Natural killer cell (primary cell): Measurements from ENCODE around the gene FLVCR2. TPM values are rescaled to one million over a fixed set of nuclear protein-coding genes. Genes with fewer than 3 reads are reported as not detected.

ENCODE experiments used
- ATAC-seq, 3 donors: fragments of 150-1000 bp in 2 of 3; fragments of 200-7000 bp in 1 of 3; cut with Tn5 transposase; 1 replicate in 1 of 3; 2 replicates in 2 of 3; pipeline ENCODE4 v1.10.0; 2021; ENCODE audit warnings: mild to moderate bottlenecking in 2 of 3, moderate library complexity in 2 of 3
- DNase-seq, 2 donors: peaks; one replicate each; pipeline versions ENCODE4 v3.0.0 to v3.0.0-alpha.2; 2013 to 2021; ENCODE audit warnings: mixed read lengths in 1 of 2
- H3K27ac ChIP-seq: one replicate; pipeline ENCODE4 v1.5.1; 2013; ENCODE audit warnings: mild to moderate bottlenecking, low read length
- H3K27me3 ChIP-seq: one replicate; pipeline ENCODE4 v1.6.1; 2013; ENCODE audit warnings: low read length; ENCODE audit not compliant: control insufficient read depth, insufficient read depth
- H3K36me3 ChIP-seq: one replicate; pipeline ENCODE4 v1.6.1; 2013; ENCODE audit warnings: low read length; ENCODE audit not compliant: control insufficient read depth, insufficient read depth
- H3K4me1 ChIP-seq: one replicate; pipeline ENCODE4 v1.6.1; 2013; ENCODE audit warnings: low read length; ENCODE audit not compliant: control insufficient read depth, insufficient read depth
- H3K4me3 ChIP-seq: one replicate; pipeline ENCODE4 v1.5.1; 2013; ENCODE audit warnings: low read length
- H3K9me3 ChIP-seq: one replicate; pipeline ENCODE4 v1.6.1; 2013; ENCODE audit warnings: low read length; ENCODE audit not compliant: control insufficient read depth, insufficient read depth
- H3K27ac Mint-ChIP-seq, 2 donors: one replicate each; pipeline ENCODE4 v1.8.0; 2022; ENCODE audit warnings: mild to moderate bottlenecking in 2 of 2, mixed read lengths in 2 of 2, moderate library complexity in 1 of 2
- H3K27me3 Mint-ChIP-seq, 2 donors: one replicate each; pipeline ENCODE4 v1.8.0; 2022; ENCODE audit warnings: low read depth in 2 of 2, mixed read lengths in 2 of 2
- H3K36me3 Mint-ChIP-seq: one replicate; pipeline ENCODE4 v1.8.0; 2022; ENCODE audit warnings: mixed read lengths
- H3K4me1 Mint-ChIP-seq, 2 donors: one replicate each; pipeline ENCODE4 v1.8.0; 2022; ENCODE audit warnings: mixed read lengths in 2 of 2
- H3K4me3 Mint-ChIP-seq: one replicate; pipeline ENCODE4 v1.8.0; 2022; ENCODE audit warnings: mild to moderate bottlenecking, moderate library complexity, mixed read lengths
- H3K9me3 Mint-ChIP-seq, 2 donors: one replicate each; pipeline ENCODE4 v1.8.0; 2022; ENCODE audit warnings: mixed read lengths in 2 of 2
- CTCF ChIP-seq: fragments of 200-600 bp; IDR thresholded peaks from one replicate; pipeline ENCODE4 v1.8.0; 2022; ENCODE audit warnings: antibody characterized with exemption
- WGBS: methylation state at CpG from one replicate; pipeline ENCODE4 v1.1.7; 2013; ENCODE audit warnings: missing lambda C conversion rate; ENCODE audit not compliant: insufficient coverage; 5-methylcytosine and 5-hydroxymethylcytosine counted together
- intact Hi-C: fragments of 100-400 bp; cut with micrococcal nuclease; formaldehyde crosslinking; loops from one replicate; pipeline ENCODE4 v1.14.2; 2022
- total RNA-seq, 4 donors: library from RNA; stranded (reverse); fragments of 120-200 nt in 1 of 4; gene quantifications; one replicate each; pipeline versions ENCODE4 v1.2.3 to v1.2.4, GENCODE V29; 2013 to 2022

Gene FLVCR2
- total RNA-seq, 3 donors from 2014 or later (not counting 1 experiment from before 2014, with no cell fraction given) = 1.4 to 4.8 (median 2.1) TPM

GRCh38 chr14:75561013-75561432 lies 17.4 kb upstream of the FLVCR2 start:
- no peak overlapping the region for H3K4me3 Mint-ChIP-seq
- no peak overlapping the region for H3K27ac Mint-ChIP-seq
- peaks cover 5% of the 10 kb centered on the region for H3K4me1 ChIP-seq
- no peaks in the 10 kb centered on the region for H3K36me3 Mint-ChIP-seq
- H3K27me3 Mint-ChIP-seq = no peaks in the 10 kb centered on the region
- H3K27ac ChIP-seq = no peak overlapping the region
- peak in 2 of 3 donors; percentile 64 to 77 for ATAC-seq
- no peaks in the 10 kb centered on the region for H3K27me3 ChIP-seq
- TF ChIP-seq CTCF = peak; percentile 81
- DNase-seq = peak; percentile 26 to 76
- H3K4me1 Mint-ChIP-seq = peaks cover 1 to 7% of the 10 kb centered on the region in 2 donors
- H3K36me3 ChIP-seq = no peaks in the 10 kb centered on the region
- H3K9me3 Mint-ChIP-seq = no peaks in the 10 kb centered on the region
- H3K4me3 ChIP-seq = no peak overlapping the region
- 9% methylated on average over 6 of the region's 6 CpGs for WGBS
- intact Hi-C loops = loop anchor here (5.0 kb wide), 2 partner anchors 254 to 429 kb away; no protein-coding TSS in a partner anchor
- H3K9me3 ChIP-seq = no peaks in the 10 kb centered on the region

- ATAC-seq = no peak
- whole genome bisulfite sequencing = 55% methylated on average over 7 of the region's 7 CpGs
- no peak for TF ChIP-seq CTCF
- H3K27me3 ChIP-seq = no peaks in the 10 kb centered on the region
- Mint-ChIP-seq H3K27me3 (no peaks in the 10 kb centered on the region), H3K27ac (no peak overlapping the region), H3K4me1 (peaks cover 5 to 7% of the 10 kb centered on the region in 2 donors), H3K36me3 (no peaks in the 10 kb centered on the region), H3K9me3 (no peaks in the 10 kb centered on the region), H3K4me3 (no peak overlapping the region)
- H3K4me3 ChIP-seq = no peak overlapping the region
- DNase-seq = no peak
- H3K27ac ChIP-seq = no peak overlapping the region
- no peaks in the 10 kb centered on the region for H3K9me3 ChIP-seq
- peaks cover 5% of the 10 kb centered on the region for H3K4me1 ChIP-seq
- H3K36me3 ChIP-seq = no peaks in the 10 kb centered on the region
- intact Hi-C loops = loop anchor here (5.0 kb wide), 2 partner anchors 255 to 430 kb away; no protein-coding TSS in a partner anchor
Observed at GRCh38 chr14:75562089-75562488, 16.3 kb upstream of the FLVCR2 start.

- Histone ChIP-seq H3K9me3 (no peaks in the 10 kb centered on the region), H3K4me3 (no peak overlapping the region), H3K27ac (no peak overlapping the region), H3K27me3 (no peaks in the 10 kb centered on the region), H3K4me1 (peaks cover 5% of the 10 kb centered on the region), H3K36me3 (no peaks in the 10 kb centered on the region)
- intact Hi-C loops = loop anchor here (5.0 kb wide), 2 partner anchors 255 to 430 kb away; no protein-coding TSS in a partner anchor
- H3K27me3 Mint-ChIP-seq = no peaks in the 10 kb centered on the region
- H3K36me3 Mint-ChIP-seq = no peaks in the 10 kb centered on the region
- no peaks in the 10 kb centered on the region for H3K9me3 Mint-ChIP-seq
- ATAC-seq (no peak), DNase-seq (no peak)
- no peak overlapping the region for H3K27ac Mint-ChIP-seq
- H3K4me1 Mint-ChIP-seq = peaks cover 5 to 7% of the 10 kb centered on the region in 2 donors
- WGBS = 84% methylated on average over 4 of the region's 4 CpGs
- TF ChIP-seq CTCF = no peak
- H3K4me3 Mint-ChIP-seq = no peak overlapping the region
Observed at GRCh38 chr14:75562489-75562888, 15.9 kb upstream of the FLVCR2 start.

GRCh38 chr14:75563931-75564330 lies 14.5 kb upstream of the FLVCR2 start:
- H3K27ac Mint-ChIP-seq = no peak overlapping the region

More at GRCh38 chr14:75563931-75564330, 14.5 kb upstream of the FLVCR2 start:
- DNase-seq (no peak), ATAC-seq (no peak)
- H3K9me3 Mint-ChIP-seq = no peaks in the 10 kb centered on the region
- no peak overlapping the region for H3K4me3 Mint-ChIP-seq
- no peak overlapping the region for H3K27ac ChIP-seq
- WGBS = 96% methylated on average over 4 of the region's 4 CpGs
- H3K4me3 ChIP-seq = no peak overlapping the region
- no peaks in the 10 kb centered on the region for H3K36me3 ChIP-seq
- H3K9me3 ChIP-seq = no peaks in the 10 kb centered on the region
- no peak for TF ChIP-seq CTCF
- intact Hi-C loops = loop anchor here (5.0 kb wide), 2 partner anchors 257 to 432 kb away; no protein-coding TSS in a partner anchor
- H3K27me3 ChIP-seq = no peaks in the 10 kb centered on the region
- peaks cover 5% of the 10 kb centered on the region for H3K4me1 ChIP-seq
- H3K4me1 Mint-ChIP-seq = peaks cover 5 to 7% of the 10 kb centered on the region in 2 donors
- H3K27me3 Mint-ChIP-seq = no peaks in the 10 kb centered on the region
- no peaks in the 10 kb centered on the region for H3K36me3 Mint-ChIP-seq
